SU-DHL-6 (cell line): ENCODE measurements around the gene SNX25.
A peak's percentile ranks its signal among the peaks of the same experiment; 100 is the strongest.

Source experiments
- H2AFZ ChIP-seq: fragments of 200-600 bp; sonication (generic); 2 replicates; pipeline ENCODE4 v1.6.1; 2014; ENCODE audit warnings: low read depth, mild to moderate bottlenecking, moderate library complexity, mixed read lengths, antibody characterized with exemption, low read length; ENCODE audit not compliant: severe bottlenecking
- H3F3A ChIP-seq: fragments of 200-600 bp; shearing (Covaris generic); 2 replicates; pipeline ENCODE4 v1.6.0; 2016; ENCODE audit warnings: antibody characterized with exemption, mild to moderate bottlenecking; ENCODE audit not compliant: insufficient read depth
- H3K27ac ChIP-seq: fragments of 200-600 bp; sonication (generic); 2 replicates; pipeline ENCODE4 v1.5.1; 2016; ENCODE audit warnings: low read depth, mild to moderate bottlenecking, low read length, moderate library complexity, mixed read lengths
- H3K27me3 ChIP-seq: fragments of 200-600 bp; sonication (generic), shearing (Covaris generic); 2 replicates; pipeline ENCODE4 v1.6.0; 2014; ENCODE audit warnings: mild to moderate bottlenecking, low read length
- H3K36me3 ChIP-seq: fragments of 200-600 bp; sonication (generic); 2 replicates; pipeline ENCODE4 v1.6.1; 2014; ENCODE audit warnings: mild to moderate bottlenecking, low read length, mixed read lengths
- H3K4me2 ChIP-seq: fragments of 300-600, 200-600 bp; shearing (Covaris generic), sonication (generic); 2 replicates; pipeline ENCODE4 v1.6.0; 2014; ENCODE audit warnings: low read length, low read depth, mild to moderate bottlenecking; ENCODE audit not compliant: poor library complexity, severe bottlenecking
- H3K4me3 ChIP-seq: fragments of 200-600 bp; sonication (generic); 2 replicates; pipeline ENCODE4 v1.5.1; 2014; ENCODE audit warnings: antibody characterized with exemption, low read length, mild to moderate bottlenecking, mixed read lengths; ENCODE audit not compliant: insufficient read depth, poor library complexity, severe bottlenecking
- H3K79me2 ChIP-seq: fragments of 200-600 bp; sonication (generic); 2 replicates; pipeline ENCODE4 v1.6.1; 2014; ENCODE audit warnings: mild to moderate bottlenecking, low read length, moderate library complexity; ENCODE audit not compliant: insufficient read depth
- H3K9ac ChIP-seq: fragments of 200-600 bp; sonication (generic); 2 replicates; pipeline ENCODE4 v1.7.0; 2014; ENCODE audit warnings: mild to moderate bottlenecking, low read length
- H3K9me2 ChIP-seq: fragments of 200-600 bp; sonication (generic); replicated peaks from 2 replicates; pipeline ENCODE4 v1.6.1; 2014; ENCODE audit warnings: low read length; ENCODE audit not compliant: insufficient read depth
- H3K9me3 ChIP-seq: fragments of 200-600 bp; sonication (generic); 2 replicates; pipeline ENCODE4 v1.6.1; 2014; ENCODE audit warnings: low read length, mixed read lengths; ENCODE audit not compliant: insufficient read depth
- H4K20me1 ChIP-seq: fragments of 200-600 bp; sonication (generic); 2 replicates; pipeline ENCODE4 v1.6.1; 2014; ENCODE audit warnings: low read depth, mild to moderate bottlenecking, antibody characterized with exemption, low read length, moderate library complexity, mixed read lengths
- CTCF ChIP-seq: fragments of 200-600 bp; sonication (generic); IDR thresholded peaks from one replicate; pipeline ENCODE4 v1.5.1; 2017; ENCODE audit warnings: antibody characterized with exemption, mild to moderate bottlenecking, low read length, moderate library complexity; ENCODE audit not compliant: insufficient read depth, poor library complexity, severe bottlenecking
- EZH2phosphoT487 ChIP-seq: fragments of 200-600 bp; sonication (generic), shearing (Covaris generic); conservative IDR thresholded peaks from 2 replicates; pipeline ENCODE4 v1.6.1; 2018; ENCODE audit warnings: mild to moderate bottlenecking, antibody characterized with exemption, low read length, moderate library complexity, mixed read lengths

SNX25 gene

DNA sequence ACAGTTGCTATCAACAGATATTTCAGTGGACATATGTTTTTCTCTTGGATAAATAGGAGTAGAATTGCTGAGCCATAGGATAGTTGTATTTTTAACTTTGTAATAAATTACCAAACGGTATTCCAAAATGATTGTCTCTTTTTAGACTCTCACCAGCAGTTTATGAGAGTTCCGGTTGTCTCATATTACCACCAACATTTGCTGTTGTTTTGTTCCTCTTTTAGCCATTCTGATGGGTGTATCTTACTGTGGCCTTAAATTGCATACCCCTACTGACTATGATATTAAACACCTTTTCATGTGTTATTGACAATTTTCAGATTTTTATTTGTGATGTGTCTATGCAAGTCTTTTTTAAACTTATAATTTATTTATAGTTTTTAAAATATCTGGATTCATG is 39.7 kb downstream of the SNX25 start:
- no peak overlapping the region for H3K9ac ChIP-seq
- peaks cover 22% of the 10 kb centered on the region for H3K79me2 ChIP-seq

GRCh38 chr4:185254434-185254833 is 45.0 kb downstream of the SNX25 start:
- Histone ChIP-seq H3K27ac (peak overlapping the region; percentile 7; the same call in 1 of the 2 replicates), H3K4me2 (peak overlapping the region; percentile 26), H3F3A (no peaks in the 10 kb centered on the region), H3K9me3 (no peaks in the 10 kb centered on the region), H3K9ac (no peak overlapping the region), H3K27me3 (no peaks in the 10 kb centered on the region), H3K36me3 (peaks cover 6% of the 10 kb centered on the region), H2AFZ (no peak overlapping the region), H3K4me3 (no peak overlapping the region), H3K79me2 (0 out of 2 replicates have a peak, but pooled peaks cover 4% of the 10 kb centered on the region), H4K20me1 (no peaks in the 10 kb centered on the region), H3K9me2 (no peaks in the 10 kb centered on the region)
- no peak for TF ChIP-seq EZH2phosphoT487
- TF ChIP-seq CTCF, result no peak

More for the DNA sequence above, 39.7 kb downstream of the SNX25 start:
- H3K36me3 ChIP-seq, result peaks cover 11% of the 10 kb centered on the region; the same call in 1 of the 2 replicates
- H3K4me2 ChIP-seq, result peak overlapping the region; percentile 5
- TF ChIP-seq CTCF, result no peak
- TF ChIP-seq EZH2phosphoT487, result no peak
- no peaks in the 10 kb centered on the region for H3K9me2 ChIP-seq
- H2AFZ ChIP-seq, result no peak overlapping the region
- no peak overlapping the region for H3K4me3 ChIP-seq
- H3K27ac ChIP-seq, result no peak overlapping the region
- peaks cover 6% of the 10 kb centered on the region; the same call in 1 of the 2 replicates for H3F3A ChIP-seq
- no peaks in the 10 kb centered on the region for H3K9me3 ChIP-seq
- no peaks in the 10 kb centered on the region for H3K27me3 ChIP-seq
- H4K20me1 ChIP-seq, result 0 out of 2 replicates have a peak, but pooled peaks cover 2% of the 10 kb centered on the region

DNA sequence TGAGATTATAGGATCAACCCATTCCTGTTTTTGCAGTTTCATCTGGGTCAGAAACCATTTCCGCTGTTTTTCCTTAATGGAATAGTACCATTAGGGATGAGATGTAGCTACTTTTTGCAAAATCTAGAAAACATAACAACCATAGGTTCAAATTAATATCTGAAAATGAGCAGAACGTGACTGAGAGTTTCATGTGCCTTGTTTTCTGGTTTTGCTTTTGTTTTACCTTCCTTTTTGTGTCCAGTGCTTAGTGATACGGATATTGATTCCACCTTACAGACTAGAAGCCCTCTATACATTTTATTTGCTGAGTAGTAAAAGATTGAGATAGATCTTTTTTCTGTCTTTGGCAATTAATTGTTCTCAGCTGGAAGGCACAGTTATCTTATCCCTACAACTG is 46.5 kb downstream of the SNX25 start:
- Histone ChIP-seq H3K27ac (no peak overlapping the region), H3F3A (no peaks in the 10 kb centered on the region), H3K9me3 (no peaks in the 10 kb centered on the region), H4K20me1 (no peaks in the 10 kb centered on the region), H3K36me3 (peaks cover 3% of the 10 kb centered on the region; the same call in 1 of the 2 replicates), H3K79me2 (0 out of 2 replicates have a peak, but pooled peaks cover 4% of the 10 kb centered on the region), H3K9ac (no peak overlapping the region), H2AFZ (no peak overlapping the region), H3K4me2 (peak overlapping the region; percentile 39), H3K9me2 (no peaks in the 10 kb centered on the region), H3K4me3 (no peak overlapping the region), H3K27me3 (no peaks in the 10 kb centered on the region)
- TF ChIP-seq EZH2phosphoT487, result no peak
- no peak for TF ChIP-seq CTCF
